Esophagus squamous epithelium (tissue), 4 donors: ENCODE results near the gene CFAP69.

Experiments
- POLR2A ChIP-seq, 4 donors: fragments of 450-650 bp; IDR thresholded peaks; one replicate each; pipeline ENCODE4 v1.6.1; 2017; ENCODE audit warnings: antibody characterized with exemption in 4 of 4, mild to moderate bottlenecking in 4 of 4, moderate library complexity in 3 of 4
- TF ChIP-seq, protein P1 (sequence below), 6 experiments: fragments of 450-650 bp in 4 of 6; fragments of 200-600 bp in 2 of 6; sonication (generic) in 2 of 6; IDR thresholded peaks; one replicate each; pipeline ENCODE4 v1.5.1; 2016 to 2019; ENCODE audit warnings: antibody characterized with exemption in 6 of 6, mild to moderate bottlenecking in 4 of 6, moderate library complexity in 4 of 6

DNA sequence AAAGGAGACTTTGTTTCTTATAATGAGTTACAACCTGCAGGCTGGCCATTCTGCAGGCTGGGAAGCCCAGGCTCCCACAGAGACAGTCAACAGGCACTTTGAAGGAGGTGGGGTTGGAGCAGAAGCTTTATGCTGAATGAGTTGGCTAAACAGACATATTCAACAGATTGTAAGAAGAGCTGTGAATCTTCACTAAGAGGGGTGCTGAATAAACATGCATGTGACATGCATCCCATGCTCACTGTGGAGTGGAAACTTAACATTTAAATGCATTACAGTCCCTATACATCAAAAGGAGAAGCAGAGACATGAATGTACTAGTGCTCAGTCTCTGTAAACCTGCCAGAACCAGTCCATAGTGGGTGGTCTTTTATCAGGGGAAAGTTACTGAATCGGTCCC lies 1.4 kb upstream of the CFAP69 start:
- TF ChIP-seq, protein P1, sequence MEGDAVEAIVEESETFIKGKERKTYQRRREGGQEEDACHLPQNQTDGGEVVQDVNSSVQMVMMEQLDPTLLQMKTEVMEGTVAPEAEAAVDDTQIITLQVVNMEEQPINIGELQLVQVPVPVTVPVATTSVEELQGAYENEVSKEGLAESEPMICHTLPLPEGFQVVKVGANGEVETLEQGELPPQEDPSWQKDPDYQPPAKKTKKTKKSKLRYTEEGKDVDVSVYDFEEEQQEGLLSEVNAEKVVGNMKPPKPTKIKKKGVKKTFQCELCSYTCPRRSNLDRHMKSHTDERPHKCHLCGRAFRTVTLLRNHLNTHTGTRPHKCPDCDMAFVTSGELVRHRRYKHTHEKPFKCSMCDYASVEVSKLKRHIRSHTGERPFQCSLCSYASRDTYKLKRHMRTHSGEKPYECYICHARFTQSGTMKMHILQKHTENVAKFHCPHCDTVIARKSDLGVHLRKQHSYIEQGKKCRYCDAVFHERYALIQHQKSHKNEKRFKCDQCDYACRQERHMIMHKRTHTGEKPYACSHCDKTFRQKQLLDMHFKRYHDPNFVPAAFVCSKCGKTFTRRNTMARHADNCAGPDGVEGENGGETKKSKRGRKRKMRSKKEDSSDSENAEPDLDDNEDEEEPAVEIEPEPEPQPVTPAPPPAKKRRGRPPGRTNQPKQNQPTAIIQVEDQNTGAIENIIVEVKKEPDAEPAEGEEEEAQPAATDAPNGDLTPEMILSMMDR (IDR thresholded peaks at IDR 0.05): no peak
- no peak for TF ChIP-seq POLR2A (IDR thresholded peaks at IDR 0.05)
